ENCODE measurements around the gene TOP3B. TPM values are rescaled to one million over a fixed set of nuclear protein-coding genes. Genes with fewer than 3 reads are reported as not detected.

TOP3B gene
- total RNA-seq, 1 donor from 2014 or later = 24.8 TPM

- Histone ChIP-seq H3K36me3 (no peaks in the 10 kb centered on the region), H3K9me3 (no peaks in the 10 kb centered on the region), H3K27ac (no peak overlapping the region), H3K27me3 (no peaks in the 10 kb centered on the region), H3K4me3 (no peak overlapping the region), H3K4me1 (no peaks in the 10 kb centered on the region)
- intact Hi-C loops (cut with DNase I) = no loop called here
- DNase-seq = no peak
- peak; percentile 33 for ATAC-seq
- TF ChIP-seq CTCF (IDR thresholded peaks at IDR 0.05) = no peak
Measured at GRCh38 chr22:22022255-22022840, 39.8 kb upstream of the TOP3B start.

- ATAC-seq (no peak), DNase-seq (no peak)
- no peak overlapping the region for H3K4me3 ChIP-seq
- no peaks in the 10 kb centered on the region for H3K4me1 ChIP-seq
- no peaks in the 10 kb centered on the region for H3K9me3 ChIP-seq
- TF ChIP-seq CTCF (IDR thresholded peaks at IDR 0.05) = no peak
- intact Hi-C loops (cut with DNase I) = no loop called here
- H3K27ac ChIP-seq = no peak overlapping the region
- H3K36me3 ChIP-seq = no peaks in the 10 kb centered on the region
- no peaks in the 10 kb centered on the region for H3K27me3 ChIP-seq
Measured at GRCh38 chr22:22021162-22021750, 38.7 kb upstream of the TOP3B start.

GRCh38 chr22:22020425-22020852 lies 37.9 kb upstream of the TOP3B start:
- no peak for ATAC-seq
- Histone ChIP-seq H3K4me1 (no peaks in the 10 kb centered on the region), H3K27ac (no peak overlapping the region), H3K4me3 (no peak overlapping the region), H3K36me3 (no peaks in the 10 kb centered on the region), H3K27me3 (no peaks in the 10 kb centered on the region), H3K9me3 (no peaks in the 10 kb centered on the region)
- DNase-seq = no peak
- no peak for TF ChIP-seq CTCF (IDR thresholded peaks at IDR 0.05)
- intact Hi-C loops (cut with DNase I) = no loop called here

- TF ChIP-seq CTCF (IDR thresholded peaks at IDR 0.05) = no peak
- Histone ChIP-seq H3K4me3 (no peak overlapping the region), H3K4me1 (no peaks in the 10 kb centered on the region), H3K9me3 (no peaks in the 10 kb centered on the region), H3K27ac (no peak overlapping the region), H3K36me3 (no peaks in the 10 kb centered on the region), H3K27me3 (no peaks in the 10 kb centered on the region)
- DNase-seq (no peak), ATAC-seq (no peak)
- intact Hi-C loops (cut with DNase I) = no loop called here
Measured at GRCh38 chr22:22019659-22020424, 37.3 kb upstream of the TOP3B start.

GRCh38 chr22:22018825-22019658 lies 36.5 kb upstream of the TOP3B start:
- Histone ChIP-seq H3K27me3 (no peaks in the 10 kb centered on the region), H3K9me3 (no peaks in the 10 kb centered on the region), H3K4me1 (no peaks in the 10 kb centered on the region), H3K27ac (no peak overlapping the region), H3K36me3 (no peaks in the 10 kb centered on the region), H3K4me3 (no peak overlapping the region)
- DNase-seq (no peak), ATAC-seq (no peak)
- TF ChIP-seq CTCF (IDR thresholded peaks at IDR 0.05) = no peak
- intact Hi-C loops (cut with DNase I) = no loop called here

Data from upper lobe of right lung (tissue), 1 donor.